ENCODE measurements around the gene SORCS2.

The SORCS2 gene

DNA sequence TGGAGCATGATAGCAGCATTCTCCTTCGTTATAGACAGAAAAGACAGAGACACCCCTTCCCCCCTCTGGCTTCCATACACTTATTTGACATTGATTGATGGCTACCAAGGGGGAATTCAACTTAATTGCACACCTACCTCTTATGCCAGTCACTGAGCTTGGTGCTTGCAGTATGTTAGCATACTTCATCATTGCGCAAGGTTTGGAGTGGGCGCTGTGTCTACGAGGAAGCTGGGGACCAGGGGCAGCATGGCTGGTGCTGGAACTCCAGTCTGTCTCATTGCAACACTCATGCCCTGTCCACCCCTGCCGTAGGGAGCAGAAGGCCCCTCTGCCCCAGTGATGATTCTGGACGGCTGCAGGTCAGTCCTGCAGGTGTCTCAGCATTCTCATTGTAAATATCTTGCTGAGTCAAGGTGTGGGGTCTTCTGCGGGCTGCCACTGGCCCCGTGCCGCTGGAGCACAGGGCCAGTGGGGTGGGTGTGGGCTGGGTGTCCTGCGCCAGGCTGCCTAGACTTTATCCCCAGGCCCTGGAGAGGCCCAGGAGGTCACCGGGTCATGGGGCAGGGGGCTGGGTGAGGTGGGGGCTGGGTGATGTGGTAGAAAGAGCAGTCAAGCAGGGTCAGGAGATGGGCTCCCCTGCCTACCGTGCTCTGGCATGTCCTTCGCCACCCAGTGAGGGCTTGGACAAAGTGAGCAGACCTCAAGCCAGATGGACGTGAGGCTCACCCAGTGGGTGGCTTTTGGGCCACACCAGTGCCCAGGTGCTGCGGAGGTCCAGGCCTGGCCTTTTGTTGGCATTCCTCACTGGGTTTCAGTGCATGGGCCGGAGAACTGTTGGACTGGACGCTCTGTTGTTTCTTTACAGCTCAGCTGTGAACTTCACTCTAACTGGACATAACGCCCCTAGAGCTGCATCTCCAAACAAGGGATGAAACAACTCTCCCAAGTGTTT is 156.9 kb downstream of the SORCS2 start:
- TF ChIP-seq, protein P1, sequence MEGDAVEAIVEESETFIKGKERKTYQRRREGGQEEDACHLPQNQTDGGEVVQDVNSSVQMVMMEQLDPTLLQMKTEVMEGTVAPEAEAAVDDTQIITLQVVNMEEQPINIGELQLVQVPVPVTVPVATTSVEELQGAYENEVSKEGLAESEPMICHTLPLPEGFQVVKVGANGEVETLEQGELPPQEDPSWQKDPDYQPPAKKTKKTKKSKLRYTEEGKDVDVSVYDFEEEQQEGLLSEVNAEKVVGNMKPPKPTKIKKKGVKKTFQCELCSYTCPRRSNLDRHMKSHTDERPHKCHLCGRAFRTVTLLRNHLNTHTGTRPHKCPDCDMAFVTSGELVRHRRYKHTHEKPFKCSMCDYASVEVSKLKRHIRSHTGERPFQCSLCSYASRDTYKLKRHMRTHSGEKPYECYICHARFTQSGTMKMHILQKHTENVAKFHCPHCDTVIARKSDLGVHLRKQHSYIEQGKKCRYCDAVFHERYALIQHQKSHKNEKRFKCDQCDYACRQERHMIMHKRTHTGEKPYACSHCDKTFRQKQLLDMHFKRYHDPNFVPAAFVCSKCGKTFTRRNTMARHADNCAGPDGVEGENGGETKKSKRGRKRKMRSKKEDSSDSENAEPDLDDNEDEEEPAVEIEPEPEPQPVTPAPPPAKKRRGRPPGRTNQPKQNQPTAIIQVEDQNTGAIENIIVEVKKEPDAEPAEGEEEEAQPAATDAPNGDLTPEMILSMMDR (conservative IDR thresholded peaks at IDR 0.05): no peak

DNA sequence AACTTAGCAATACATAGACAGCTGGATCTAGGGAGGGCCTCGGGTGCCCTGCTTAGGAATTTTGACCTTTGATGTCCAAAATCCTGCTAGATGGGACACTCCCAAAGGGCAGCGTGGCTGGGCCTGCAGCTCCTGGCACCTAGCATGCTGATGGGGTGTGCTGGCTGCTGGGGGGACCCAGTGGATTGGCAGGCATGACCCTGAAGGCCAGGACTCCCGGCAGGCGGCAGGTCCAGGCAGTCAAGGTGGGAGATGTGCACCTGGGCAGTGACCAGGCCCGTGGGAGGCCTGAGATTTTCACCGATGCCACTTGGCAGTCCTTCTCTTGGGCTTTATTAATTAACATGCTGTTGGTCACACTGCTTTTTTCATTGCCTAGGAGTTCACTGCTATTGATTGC is 158.1 kb downstream of the SORCS2 start:
- no peak overlapping the region for H3K27ac ChIP-seq
- TF ChIP-seq, protein P1 (conservative IDR thresholded peaks at IDR 0.05): no peak

More for the DNA sequence above, 156.9 kb downstream of the SORCS2 start:
- H3K27ac ChIP-seq: no peak overlapping the region

DNA sequence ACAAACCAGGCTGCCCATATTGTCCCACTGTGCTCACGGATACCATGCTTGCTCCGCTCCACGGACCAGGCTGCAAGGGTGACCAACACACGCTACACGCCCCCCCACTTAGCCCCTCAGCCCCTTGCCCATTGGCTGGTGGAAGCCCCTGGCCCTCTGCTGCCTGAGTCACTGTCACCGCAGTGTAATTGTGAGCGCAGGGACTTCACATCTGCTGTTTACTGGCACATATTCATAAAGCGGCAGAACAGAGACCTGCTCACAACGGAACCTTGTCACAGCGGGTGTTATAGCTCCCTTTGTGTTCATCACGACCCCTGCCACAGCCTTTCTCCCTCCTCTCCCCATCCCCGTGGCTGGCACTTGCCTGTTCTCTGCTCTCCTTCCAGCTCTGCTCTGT is 158.7 kb downstream of the SORCS2 start:
- TF ChIP-seq, protein P1 (conservative IDR thresholded peaks at IDR 0.05): no peak
- no peak overlapping the region for H3K27ac ChIP-seq

DNA sequence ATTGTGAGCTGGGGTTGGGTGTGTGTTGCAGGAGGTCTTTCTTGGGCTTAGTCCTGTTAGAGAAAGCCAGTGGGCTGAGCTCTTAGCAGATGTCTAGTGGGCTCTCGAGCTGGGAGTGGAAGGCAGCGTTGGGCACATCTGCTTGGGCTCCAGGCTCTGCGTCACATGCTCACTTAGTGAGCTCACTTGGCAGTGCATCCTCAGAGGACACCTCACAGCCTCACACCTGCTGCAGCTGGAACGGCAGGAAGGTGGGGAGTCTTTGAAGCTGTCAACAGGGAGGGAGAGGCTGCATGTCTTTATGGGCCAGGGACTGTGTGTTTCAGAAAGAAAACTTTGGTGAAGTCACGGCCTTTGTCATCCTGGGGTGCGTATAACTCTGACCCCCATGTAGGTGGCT is 160.1 kb downstream of the SORCS2 start:
- no peak overlapping the region for H3K27ac ChIP-seq
- TF ChIP-seq, protein P1 (conservative IDR thresholded peaks at IDR 0.05): no peak

DNA sequence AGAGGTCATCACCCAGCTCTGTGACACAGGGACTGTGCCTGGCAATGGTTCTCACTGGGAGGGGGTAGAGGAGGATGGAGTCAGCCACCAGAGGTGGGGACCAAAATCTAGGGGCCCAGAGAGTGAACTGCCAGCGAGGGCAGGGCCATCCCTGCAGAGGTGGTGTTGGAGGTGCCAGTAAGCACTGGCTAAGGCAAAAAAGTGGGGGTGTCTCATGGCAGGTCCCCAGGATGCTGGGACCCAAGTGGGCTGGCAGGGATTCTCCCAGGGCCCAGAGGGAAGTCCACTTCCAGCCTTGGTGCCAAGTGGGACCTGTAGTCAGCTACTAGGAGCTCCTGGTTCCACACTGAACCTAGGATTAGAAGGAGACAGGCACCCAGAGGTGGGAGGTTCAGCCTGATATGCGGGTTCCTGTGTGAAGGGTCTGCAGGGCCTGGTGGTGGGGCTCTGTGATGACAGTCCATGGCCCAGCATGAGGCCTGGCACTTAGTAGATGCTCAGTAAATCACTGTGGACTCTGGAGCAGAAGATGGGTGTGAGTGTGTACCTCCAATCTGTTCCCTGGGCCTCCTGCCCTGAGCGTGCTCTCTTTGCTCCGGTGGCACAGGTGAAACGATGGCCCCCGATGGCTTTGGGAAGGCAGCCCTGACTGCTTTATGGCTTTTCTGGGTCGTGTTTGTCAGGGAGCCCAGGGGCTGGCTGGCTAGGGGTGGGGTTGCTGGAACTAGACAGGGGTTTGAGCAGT is 160.9 kb downstream of the SORCS2 start:
- TF ChIP-seq, protein P1 (conservative IDR thresholded peaks at IDR 0.05): no peak
- H3K27ac ChIP-seq: no peak overlapping the region

DNA sequence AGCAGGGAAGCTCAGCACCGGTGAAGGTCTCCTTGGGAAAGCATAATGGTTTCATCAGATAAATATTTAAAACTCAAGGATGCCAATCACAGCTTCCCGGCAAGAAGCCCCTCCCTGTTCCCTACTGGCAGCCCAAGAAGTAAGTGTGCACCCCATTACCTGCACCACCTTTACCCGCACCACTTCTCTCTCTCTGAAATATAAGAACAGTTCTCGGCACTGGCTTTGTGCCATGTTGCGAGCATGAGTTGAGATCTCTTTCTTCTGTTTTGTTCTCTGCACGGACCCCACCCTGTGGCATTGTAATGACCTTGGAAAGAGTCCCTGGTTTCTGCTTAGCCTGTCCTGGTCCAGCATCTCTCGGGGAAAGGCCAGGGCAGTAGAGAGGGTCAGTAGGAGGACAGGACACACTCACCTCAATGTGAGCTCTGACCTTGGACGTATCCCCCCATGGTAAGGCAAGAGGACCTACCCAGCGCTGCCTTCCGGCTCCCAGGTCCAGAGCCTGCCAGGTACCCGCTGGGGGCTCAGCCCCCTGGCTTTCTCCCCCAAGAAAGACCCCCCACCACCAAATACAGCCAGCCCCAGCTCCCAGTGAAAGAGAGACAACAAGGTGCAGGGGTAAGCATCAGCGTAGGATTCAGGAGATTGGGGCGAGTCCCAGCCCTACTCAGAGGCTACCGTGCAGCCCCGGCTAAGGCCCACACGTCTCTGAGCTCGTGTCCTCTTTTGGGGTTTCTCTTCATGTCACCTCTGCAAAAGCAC is 161.7 kb downstream of the SORCS2 start:
- TF ChIP-seq, protein P1 (conservative IDR thresholded peaks at IDR 0.05): no peak
- H3K27ac ChIP-seq: no peak overlapping the region

DNA sequence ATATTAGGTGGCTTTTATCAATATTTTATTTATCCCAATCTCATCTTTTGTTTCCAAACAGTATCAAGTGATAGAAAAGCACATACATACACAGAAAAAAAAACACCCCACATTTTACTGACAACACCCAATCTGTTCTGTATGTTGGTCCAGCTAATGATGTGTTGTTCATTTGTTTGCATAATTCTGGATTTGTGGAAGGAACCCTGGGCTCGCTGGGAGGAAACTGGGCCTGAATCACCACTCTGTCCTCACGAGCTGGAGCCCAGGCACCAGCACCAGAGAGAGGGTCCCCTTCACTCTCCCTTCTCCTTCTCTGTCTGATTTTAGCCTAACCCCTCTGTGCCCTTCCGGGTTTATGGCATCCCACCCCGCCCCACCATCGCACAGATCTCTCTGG is 162.6 kb downstream of the SORCS2 start:
- no peak overlapping the region for H3K27ac ChIP-seq
- TF ChIP-seq, protein P1 (conservative IDR thresholded peaks at IDR 0.05): no peak
